ENCODE results near the gene IL1RAPL1.

IL1RAPL1 gene

DNA sequence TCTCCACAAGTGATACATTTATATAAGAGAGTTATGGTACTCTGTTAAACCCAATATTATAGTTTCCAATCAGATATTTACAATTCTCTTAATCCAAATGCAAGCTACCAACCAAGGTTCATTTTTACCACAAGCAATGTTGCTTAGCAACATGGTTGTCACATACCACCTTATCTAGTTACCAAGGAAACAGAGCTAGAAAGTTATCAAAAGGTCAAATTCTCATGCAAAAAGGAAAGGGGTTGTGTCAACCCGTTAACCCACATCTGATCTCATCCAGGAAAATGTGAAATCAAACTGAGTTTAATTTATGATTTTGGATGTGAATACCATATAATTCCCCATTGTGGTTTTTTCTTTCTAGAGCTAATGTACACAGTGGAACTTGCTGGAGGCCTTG, 1354.0 kb downstream of the IL1RAPL1 start:
- DNase-seq: no peak

DNA sequence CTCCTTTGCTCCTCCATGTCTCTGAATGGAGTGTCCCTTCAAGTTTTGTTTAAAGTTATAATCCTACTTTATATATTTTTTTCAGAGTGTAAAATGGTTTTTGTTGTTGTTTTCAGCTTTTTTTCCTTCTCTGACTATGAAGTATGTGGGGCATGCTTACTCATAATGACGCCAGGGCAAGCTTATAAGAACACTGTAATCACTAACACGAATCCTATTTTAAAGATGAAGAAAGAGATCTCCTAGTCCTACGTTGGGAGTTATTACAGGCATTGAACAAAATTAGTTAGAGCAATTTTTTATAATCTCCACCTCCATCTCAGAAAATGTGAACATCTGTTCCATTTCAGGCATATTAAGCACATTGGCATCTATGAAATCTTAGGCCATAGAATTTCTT, 1360.0 kb downstream of the IL1RAPL1 start:
- DNase-seq: no peak

- no peak for DNase-seq
Observed at GRCh38 chrX:29948653-29949052, 1361.4 kb downstream of the IL1RAPL1 start.

GRCh38 chrX:29952016-29952415, 1364.8 kb downstream of the IL1RAPL1 start:
- no peak for DNase-seq

- DNase-seq: no peak
Observed at GRCh38 chrX:29962061-29962460, 1374.8 kb downstream of the IL1RAPL1 start.

GRCh38 chrX:29965634-29966033, 1378.4 kb downstream of the IL1RAPL1 start:
- no peak for DNase-seq

DNA sequence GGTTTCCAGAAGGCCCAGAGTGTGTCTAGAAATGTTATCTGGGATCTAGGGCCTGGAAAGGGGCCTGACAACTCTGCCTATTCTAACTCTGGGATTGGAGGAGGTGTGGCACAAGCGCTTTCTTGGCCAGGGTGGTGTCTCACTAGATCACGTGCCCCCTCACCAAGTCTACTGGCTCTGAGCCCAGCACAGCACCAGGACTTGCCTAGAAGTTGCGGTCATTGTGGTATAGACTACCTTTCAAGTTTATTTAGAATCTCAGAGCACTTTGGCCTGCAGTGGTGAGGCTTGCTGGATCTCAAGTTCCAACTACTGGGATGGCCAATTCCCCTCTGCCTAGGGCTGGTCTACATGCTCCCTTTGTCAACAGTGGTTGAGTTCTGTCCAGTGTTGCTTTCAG, 1404.8 kb downstream of the IL1RAPL1 start:
- no peak for DNase-seq

DNA sequence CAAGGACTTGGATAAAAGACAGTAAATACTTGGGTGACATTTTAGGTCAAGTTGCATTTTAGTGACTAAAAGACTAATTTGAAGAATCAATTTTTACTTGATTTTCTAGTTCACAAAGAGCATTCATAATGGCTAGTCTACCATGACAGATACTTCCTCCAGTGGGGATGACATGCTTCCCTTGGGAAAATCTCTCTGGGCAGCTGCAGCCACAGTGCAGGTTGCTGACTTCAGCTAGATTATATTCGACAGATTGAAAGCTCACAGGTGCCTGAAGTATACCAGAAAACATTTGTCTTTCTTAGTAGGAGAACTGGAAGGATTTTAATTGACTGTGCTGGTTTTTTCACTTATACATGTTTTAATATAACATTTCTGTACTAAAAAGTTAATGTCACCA, 1418.6 kb downstream of the IL1RAPL1 start:
- no peak for DNase-seq
